CD4-positive, alpha-beta T cell (primary cell): ENCODE measurements around the gene ADCY7. TPM values are rescaled to one million over a fixed set of nuclear protein-coding genes. Genes with fewer than 3 reads are reported as not detected.

Experiments used
- ATAC-seq: fragments of 200-7000 bp; cut with Tn5 transposase; one replicate; pipeline ENCODE4 v1.10.0; 2022; ENCODE audit warnings: mild to moderate bottlenecking; ENCODE audit not compliant: poor library complexity
- CTCF ChIA-PET: fragments of 350-600 bp; sonication (Branson Sonifier 250); formaldehyde crosslinking; loops from one replicate; lab custom pipeline; 2021; ENCODE audit warnings: antibody characterized with exemption, inconsistent platforms; lab: Charles Lee
- POLR2A ChIA-PET: fragments of 350-600 bp; sonication (Branson Sonifier 250); formaldehyde crosslinking; loops from one replicate; lab custom pipeline; 2021; ENCODE audit warnings: antibody characterized with exemption, inconsistent platforms; lab: Charles Lee
- DNase-seq, 14 experiments: peaks; one replicate each; pipeline ENCODE4 v3.0.0-alpha.2; 2013 to 2020; ENCODE audit warnings: mixed read lengths in 2 of 14
- H3K27ac ChIP-seq, 2 donors: one replicate each; pipeline versions ENCODE4 v1.5.1 to v1.7.0; 2013; ENCODE audit warnings: low read length in 2 of 2, low read depth in 1 of 2, mild to moderate bottlenecking in 1 of 2
- H3K27me3 ChIP-seq, 2 experiments: 1 replicate in 1 of 2; 2 replicates in 1 of 2; pipeline versions ENCODE4 v1.6.1 to v1.7.0; 2013; ENCODE audit warnings: low read length in 2 of 2, control low read depth in 1 of 2, mild to moderate bottlenecking in 1 of 2, moderate library complexity in 1 of 2; ENCODE audit not compliant: insufficient read depth in 2 of 2, control insufficient read depth in 1 of 2
- H3K36me3 ChIP-seq: one replicate; pipeline ENCODE4 v1.6.1; 2013; ENCODE audit warnings: low read length, control low read depth; ENCODE audit not compliant: insufficient read depth
- H3K4me1 ChIP-seq: one replicate; pipeline ENCODE4 v1.6.1; 2013; ENCODE audit warnings: low read length, control low read depth; ENCODE audit not compliant: insufficient read depth
- H3K4me3 ChIP-seq: one replicate; pipeline ENCODE4 v1.5.1; 2013; ENCODE audit warnings: mild to moderate bottlenecking, low read length, moderate library complexity
- H3K9me3 ChIP-seq, 2 experiments: 1 replicate in 1 of 2; 2 replicates in 1 of 2; pipeline versions ENCODE4 v1.6.1 to v1.7.0; 2013; ENCODE audit warnings: low read length in 2 of 2, mild to moderate bottlenecking in 2 of 2, control low read depth in 1 of 2, moderate library complexity in 1 of 2; ENCODE audit not compliant: control insufficient read depth in 1 of 2, insufficient read depth in 1 of 2
- H3K27ac Mint-ChIP-seq: one replicate; pipeline ENCODE4 v1.8.0; 2020; ENCODE audit warnings: mixed read lengths
- H3K27me3 Mint-ChIP-seq: one replicate; pipeline ENCODE4 v1.8.0; 2021; ENCODE audit warnings: mixed read lengths
- H3K36me3 Mint-ChIP-seq: one replicate; pipeline ENCODE4 v1.8.0; 2021; ENCODE audit warnings: low read depth, mixed read lengths
- H3K4me1 Mint-ChIP-seq: one replicate; pipeline ENCODE4 v1.8.0; 2021; ENCODE audit warnings: low read depth, mixed read lengths
- H3K4me3 Mint-ChIP-seq: one replicate; pipeline ENCODE4 v1.8.0; 2020; ENCODE audit warnings: mild to moderate bottlenecking, mixed read lengths
- H3K9me3 Mint-ChIP-seq: one replicate; pipeline ENCODE4 v1.8.0; 2020; ENCODE audit warnings: mixed read lengths
- CTCF ChIP-seq: fragments of 200-600 bp; IDR thresholded peaks from one replicate; pipeline ENCODE4 v1.8.0; 2022; ENCODE audit warnings: antibody characterized with exemption, mild to moderate bottlenecking
- intact Hi-C, 2 experiments: fragments of 100-400 bp; cut with DNase I in 1 of 2; cut with micrococcal nuclease in 1 of 2; formaldehyde crosslinking; loops; one replicate each; pipeline versions ENCODE4 v1.15.1 to v1.9.0; 2023 to 2025; cut with DNase I, micrococcal nuclease
- total RNA-seq, 174 experiments: library from RNA in 2 of 174; stranded (reverse) in 2 of 174; gene quantifications; one replicate each; pipeline ENCODE4 v1.2.3 and lab custom pipeline; 2021 to 2026

Gene ADCY7
- total RNA-seq, 2 experiments from 2014 or later = 136 to 147 TPM

GRCh38 chr16:50286681-50287080 is 20.3 kb downstream of the ADCY7 start:
- peaks cover 60% of the 10 kb centered on the region for H3K36me3 Mint-ChIP-seq
- no peak for ATAC-seq
- peaks cover 59% of the 10 kb centered on the region for H3K4me1 ChIP-seq

GRCh38 chr16:50288026-50288425 is 21.7 kb downstream of the ADCY7 start:
- H3K27ac ChIP-seq = no peak overlapping the region
- H3K4me3 Mint-ChIP-seq = no peak overlapping the region
- no peaks in the 10 kb centered on the region for H3K27me3 Mint-ChIP-seq
- no peaks in the 10 kb centered on the region for H3K9me3 Mint-ChIP-seq
- ATAC-seq (no peak), DNase-seq (no peak)
- H3K4me1 ChIP-seq = peaks cover 50% of the 10 kb centered on the region
- peaks cover 68% of the 10 kb centered on the region for H3K36me3 Mint-ChIP-seq
- peaks cover 35% of the 10 kb centered on the region for H3K4me1 Mint-ChIP-seq
- POLR2A ChIA-PET = interaction anchor here (0.5 to 4.0 kb wide), 2 partner anchors 11 to 13 kb away, joined by 4 to 25 read pairs; no protein-coding TSS in a partner anchor
- peak overlapping the region; percentile 36 for H3K27ac Mint-ChIP-seq
- intact Hi-C loops = no loop called here
- CTCF ChIA-PET = no interaction called here
- no peaks in the 10 kb centered on the region for H3K27me3 ChIP-seq
- peaks cover 0 to 9% of the 10 kb centered on the region in 2 experiments for H3K9me3 ChIP-seq
- TF ChIP-seq CTCF = no peak
- no peak overlapping the region for H3K4me3 ChIP-seq
- peaks cover 65% of the 10 kb centered on the region for H3K36me3 ChIP-seq

More at GRCh38 chr16:50286681-50287080, 20.3 kb downstream of the ADCY7 start:
- Mint-ChIP-seq H3K4me3 (no peak overlapping the region), H3K9me3 (no peaks in the 10 kb centered on the region), H3K27me3 (no peaks in the 10 kb centered on the region), H3K27ac (peak overlapping the region; percentile 100), H3K4me1 (peaks cover 48% of the 10 kb centered on the region)
- POLR2A ChIA-PET = interaction anchor here (0.7 to 4.0 kb wide), 3 partner anchors 12 to 74 kb away, joined by 3 to 25 read pairs (median 19); partner anchors contain the start of gene ADCY7
- Histone ChIP-seq H3K4me3 (no peak overlapping the region), H3K9me3 (peaks cover 0 to 9% of the 10 kb centered on the region in 2 experiments), H3K27ac (peak overlapping the region in 1 of 2 donors; percentile 43), H3K36me3 (peaks cover 51% of the 10 kb centered on the region), H3K27me3 (no peaks in the 10 kb centered on the region)
- intact Hi-C loops = no loop called here
- CTCF ChIA-PET = interaction anchor here (0.9 to 1.3 kb wide), 2 partner anchors 40 to 76 kb away, joined by 3 to 5 read pairs; no protein-coding TSS in a partner anchor
- TF ChIP-seq CTCF = no peak
- DNase-seq = no peak

GRCh38 chr16:50288920-50289319 is 22.6 kb downstream of the ADCY7 start:
- H3K36me3 Mint-ChIP-seq = peaks cover 76% of the 10 kb centered on the region
- peak overlapping the region; percentile 66 for H3K27ac Mint-ChIP-seq

More at GRCh38 chr16:50288920-50289319, 22.6 kb downstream of the ADCY7 start:
- Mint-ChIP-seq H3K4me1 (peaks cover 26% of the 10 kb centered on the region), H3K9me3 (no peaks in the 10 kb centered on the region), H3K4me3 (no peak overlapping the region), H3K27me3 (no peaks in the 10 kb centered on the region)
- Histone ChIP-seq H3K9me3 (peaks cover 0 to 9% of the 10 kb centered on the region in 2 experiments), H3K27me3 (no peaks in the 10 kb centered on the region), H3K4me1 (peaks cover 41% of the 10 kb centered on the region), H3K36me3 (peaks cover 74% of the 10 kb centered on the region), H3K27ac (no peak overlapping the region), H3K4me3 (no peak overlapping the region)
- TF ChIP-seq CTCF = no peak
- DNase-seq = no peak
- ATAC-seq = no peak
- ChIA-PET POLR2A (interaction anchor here (0.6 to 4.0 kb wide), 2 partner anchors 9 to 14 kb away, joined by 4 to 25 read pairs; no protein-coding TSS in a partner anchor), CTCF (no interaction called here)
- intact Hi-C loops = no loop called here
